CD4-positive, alpha-beta T cell (primary cell): ENCODE data around the gene CABP4. TPM values are rescaled to one million over a fixed set of nuclear protein-coding genes. Genes with fewer than 3 reads are reported as not detected.

ENCODE experiments used
- ATAC-seq: fragments of 200-7000 bp; cut with Tn5 transposase; one replicate; pipeline ENCODE4 v1.10.0; 2022; ENCODE audit warnings: mild to moderate bottlenecking; ENCODE audit not compliant: poor library complexity
- CTCF ChIA-PET: fragments of 350-600 bp; sonication (Branson Sonifier 250); formaldehyde crosslinking; loops from one replicate; lab custom pipeline; 2021; ENCODE audit warnings: antibody characterized with exemption, inconsistent platforms; lab: Charles Lee
- POLR2A ChIA-PET: fragments of 350-600 bp; sonication (Branson Sonifier 250); formaldehyde crosslinking; loops from one replicate; lab custom pipeline; 2021; ENCODE audit warnings: antibody characterized with exemption, inconsistent platforms; lab: Charles Lee
- DNase-seq, 14 experiments: peaks; one replicate each; pipeline ENCODE4 v3.0.0-alpha.2; 2013 to 2020; ENCODE audit warnings: mixed read lengths in 2 of 14
- H3K27ac ChIP-seq, 2 donors: one replicate each; pipeline versions ENCODE4 v1.5.1 to v1.7.0; 2013; ENCODE audit warnings: low read length in 2 of 2, low read depth in 1 of 2, mild to moderate bottlenecking in 1 of 2
- H3K27me3 ChIP-seq, 2 experiments: 1 replicate in 1 of 2; 2 replicates in 1 of 2; pipeline versions ENCODE4 v1.6.1 to v1.7.0; 2013; ENCODE audit warnings: low read length in 2 of 2, control low read depth in 1 of 2, mild to moderate bottlenecking in 1 of 2, moderate library complexity in 1 of 2; ENCODE audit not compliant: insufficient read depth in 2 of 2, control insufficient read depth in 1 of 2
- H3K36me3 ChIP-seq: one replicate; pipeline ENCODE4 v1.6.1; 2013; ENCODE audit warnings: low read length, control low read depth; ENCODE audit not compliant: insufficient read depth
- H3K4me1 ChIP-seq: one replicate; pipeline ENCODE4 v1.6.1; 2013; ENCODE audit warnings: low read length, control low read depth; ENCODE audit not compliant: insufficient read depth
- H3K4me3 ChIP-seq: one replicate; pipeline ENCODE4 v1.5.1; 2013; ENCODE audit warnings: mild to moderate bottlenecking, low read length, moderate library complexity
- H3K9me3 ChIP-seq, 2 experiments: 1 replicate in 1 of 2; 2 replicates in 1 of 2; pipeline versions ENCODE4 v1.6.1 to v1.7.0; 2013; ENCODE audit warnings: low read length in 2 of 2, mild to moderate bottlenecking in 2 of 2, control low read depth in 1 of 2, moderate library complexity in 1 of 2; ENCODE audit not compliant: control insufficient read depth in 1 of 2, insufficient read depth in 1 of 2
- H3K27ac Mint-ChIP-seq: one replicate; pipeline ENCODE4 v1.8.0; 2020; ENCODE audit warnings: mixed read lengths
- H3K27me3 Mint-ChIP-seq: one replicate; pipeline ENCODE4 v1.8.0; 2021; ENCODE audit warnings: mixed read lengths
- H3K36me3 Mint-ChIP-seq: one replicate; pipeline ENCODE4 v1.8.0; 2021; ENCODE audit warnings: low read depth, mixed read lengths
- H3K4me1 Mint-ChIP-seq: one replicate; pipeline ENCODE4 v1.8.0; 2021; ENCODE audit warnings: low read depth, mixed read lengths
- H3K4me3 Mint-ChIP-seq: one replicate; pipeline ENCODE4 v1.8.0; 2020; ENCODE audit warnings: mild to moderate bottlenecking, mixed read lengths
- H3K9me3 Mint-ChIP-seq: one replicate; pipeline ENCODE4 v1.8.0; 2020; ENCODE audit warnings: mixed read lengths
- intact Hi-C, 2 experiments: fragments of 100-400 bp; cut with DNase I in 1 of 2; cut with micrococcal nuclease in 1 of 2; formaldehyde crosslinking; loops; one replicate each; pipeline versions ENCODE4 v1.15.1 to v1.9.0; 2023 to 2025; cut with DNase I, micrococcal nuclease
- total RNA-seq, 174 experiments: library from RNA in 2 of 174; stranded (reverse) in 2 of 174; gene quantifications; one replicate each; pipeline ENCODE4 v1.2.3 and lab custom pipeline; 2021 to 2026
- TF ChIP-seq, protein P1 (sequence below): fragments of 200-600 bp; IDR thresholded peaks from one replicate; pipeline ENCODE4 v1.8.0; 2022; ENCODE audit warnings: antibody characterized with exemption, mild to moderate bottlenecking

Gene CABP4
- total RNA-seq, 2 experiments from 2014 or later, result 7.5 to 8.5 TPM

DNA sequence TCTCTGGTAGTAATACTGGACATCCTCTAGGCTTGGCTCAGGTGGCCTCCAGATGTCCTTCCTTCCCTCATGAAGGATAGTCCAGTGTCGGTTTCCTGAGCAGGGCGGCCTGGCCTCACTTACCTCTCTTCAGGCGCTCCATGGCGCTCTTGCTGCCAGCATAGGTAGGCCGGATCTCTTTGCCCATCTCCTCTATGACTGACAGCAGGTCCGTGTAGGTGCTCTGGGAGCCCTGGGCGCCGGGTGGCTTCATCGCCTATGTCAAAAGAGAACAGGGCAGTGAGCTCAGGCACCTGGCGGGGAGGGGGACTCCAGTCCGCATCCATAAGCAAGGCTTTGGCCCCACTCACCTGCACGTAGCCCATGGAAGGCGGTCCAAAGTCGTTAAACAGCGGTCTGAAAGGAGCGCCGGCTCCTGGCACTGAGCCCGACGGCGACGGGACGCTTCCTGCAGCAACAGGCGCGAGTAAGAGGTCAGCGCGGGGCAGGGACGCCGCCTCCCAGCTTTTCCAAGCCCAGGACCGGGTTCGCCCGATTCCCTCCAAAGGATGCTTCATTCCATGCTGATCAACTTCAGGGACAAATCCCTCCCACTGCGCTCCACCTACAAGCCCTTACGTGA lies 52.2 kb downstream of the CABP4 start:
- Mint-ChIP-seq H3K4me3 (peak overlapping the region; percentile 93), H3K9me3 (no peaks in the 10 kb centered on the region), H3K36me3 (peaks cover 26% of the 10 kb centered on the region), H3K4me1 (peaks cover 48% of the 10 kb centered on the region), H3K27me3 (no peaks in the 10 kb centered on the region), H3K27ac (peak overlapping the region; percentile 98)
- DNase-seq (peak in 1 of 14 experiments; percentile 38), ATAC-seq (no peak)
- intact Hi-C loops, result loop anchor here (2.0 to 10.0 kb wide), 8 partner anchors 71 to 265 kb away; partner anchors contain the start of genes PPP1CA (in 2 of the 2), PTPRCAP (in 2 of the 2), CARNS1 (in 1 of the 2) and RPS6KB2 (in 1 of the 2)
- peak overlapping the region; percentile 76 for H3K4me3 ChIP-seq
- peaks cover 0 to 9% of the 10 kb centered on the region in 2 experiments for H3K27me3 ChIP-seq
- POLR2A ChIA-PET, result interaction anchor here (0.6 to 1.5 kb wide), 7 partner anchors 22 to 154 kb away, joined by 3 to 7 read pairs (median 4); partner anchors contain the start of genes AIP, POLD4, PTPRCAP and TBC1D10C
- peaks cover 55% of the 10 kb centered on the region for H3K4me1 ChIP-seq
- H3K9me3 ChIP-seq, result no peaks in the 10 kb centered on the region
- H3K36me3 ChIP-seq, result peaks cover 19% of the 10 kb centered on the region
- CTCF ChIA-PET, result interaction anchor here (1.1 to 1.3 kb wide), 2 partner anchors 106 to 118 kb away, joined by 3 read pairs; partner anchors contain the start of gene PPP1CA
- peak overlapping the region; percentile 87 to 97 for H3K27ac ChIP-seq
- TF ChIP-seq, protein P1, sequence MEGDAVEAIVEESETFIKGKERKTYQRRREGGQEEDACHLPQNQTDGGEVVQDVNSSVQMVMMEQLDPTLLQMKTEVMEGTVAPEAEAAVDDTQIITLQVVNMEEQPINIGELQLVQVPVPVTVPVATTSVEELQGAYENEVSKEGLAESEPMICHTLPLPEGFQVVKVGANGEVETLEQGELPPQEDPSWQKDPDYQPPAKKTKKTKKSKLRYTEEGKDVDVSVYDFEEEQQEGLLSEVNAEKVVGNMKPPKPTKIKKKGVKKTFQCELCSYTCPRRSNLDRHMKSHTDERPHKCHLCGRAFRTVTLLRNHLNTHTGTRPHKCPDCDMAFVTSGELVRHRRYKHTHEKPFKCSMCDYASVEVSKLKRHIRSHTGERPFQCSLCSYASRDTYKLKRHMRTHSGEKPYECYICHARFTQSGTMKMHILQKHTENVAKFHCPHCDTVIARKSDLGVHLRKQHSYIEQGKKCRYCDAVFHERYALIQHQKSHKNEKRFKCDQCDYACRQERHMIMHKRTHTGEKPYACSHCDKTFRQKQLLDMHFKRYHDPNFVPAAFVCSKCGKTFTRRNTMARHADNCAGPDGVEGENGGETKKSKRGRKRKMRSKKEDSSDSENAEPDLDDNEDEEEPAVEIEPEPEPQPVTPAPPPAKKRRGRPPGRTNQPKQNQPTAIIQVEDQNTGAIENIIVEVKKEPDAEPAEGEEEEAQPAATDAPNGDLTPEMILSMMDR, result no peak

DNA sequence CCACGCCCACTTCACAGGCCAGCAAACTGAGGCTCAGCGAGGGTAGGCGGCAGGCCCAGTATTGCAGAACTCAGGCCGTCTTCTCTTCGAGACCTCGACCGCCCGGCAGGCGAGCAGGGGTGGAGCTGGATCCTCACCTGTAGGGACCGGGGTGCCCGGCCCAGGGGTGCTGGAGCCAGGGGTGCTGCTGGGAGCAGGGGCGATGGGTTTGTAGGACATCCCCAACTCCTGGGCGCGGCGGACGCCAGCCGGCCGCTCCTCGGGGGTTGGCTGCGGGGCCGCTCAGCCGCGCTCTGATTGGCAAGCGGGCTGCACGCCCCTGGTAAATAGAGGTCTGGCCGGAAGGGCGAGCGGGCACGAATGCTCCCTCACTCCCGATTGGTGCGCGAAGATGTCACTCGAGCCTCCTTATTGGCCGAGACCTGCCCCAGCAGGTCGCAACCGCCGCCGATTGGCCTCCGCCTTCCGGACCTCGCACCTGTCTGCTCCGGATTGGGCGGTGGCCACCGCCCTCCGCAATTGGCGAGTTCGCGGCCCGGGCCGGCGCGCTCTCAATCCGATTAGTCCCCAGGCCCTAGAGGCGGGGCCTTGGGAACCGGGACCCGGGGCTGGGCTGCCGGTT lies 52.8 kb downstream of the CABP4 start, which contains the start of gene CDK2AP2:
Gene CDK2AP2 (minus strand): TSS at position 299 of the 622 bp plus-strand sequence. CDS start 80 bp downstream, at position 219.
- H3K9me3 Mint-ChIP-seq, result no peaks in the 10 kb centered on the region
- H3K27ac ChIP-seq, result peak within 1 kb of the TSS; percentile 87 to 97
- H3K27me3 ChIP-seq, result peaks cover 0 to 9% of the 10 kb centered on the region in 2 experiments
- H3K4me3 Mint-ChIP-seq, result peak within 1 kb of the TSS; percentile 93
- H3K27me3 Mint-ChIP-seq, result no peaks in the 10 kb centered on the region
- DNase-seq, result peak; percentile 91 to 99 (median 97)
- ChIA-PET POLR2A (interaction anchor here (0.6 to 1.5 kb wide), 10 partner anchors 22 to 184 kb away, joined by 3 to 7 read pairs (median 3); partner anchors contain the start of genes AIP, POLD4, PTPRCAP and TBC1D10C), CTCF (interaction anchor here (1.1 to 1.3 kb wide), 2 partner anchors 107 to 118 kb away, joined by 3 read pairs; partner anchors contain the start of gene PPP1CA)
- H3K4me1 Mint-ChIP-seq, result peaks cover 44% of the 10 kb centered on the region
- peak within 1 kb of the TSS; percentile 98 for H3K27ac Mint-ChIP-seq
- H3K36me3 Mint-ChIP-seq, result peaks cover 22% of the 10 kb centered on the region
- ATAC-seq, result peak; percentile 71
- intact Hi-C loops, result loop anchor here (1.0 to 10.0 kb wide), 11 partner anchors 44 to 266 kb away; partner anchors contain the start of genes PPP1CA (in 2 of the 2), PTPRCAP (in 2 of the 2), CARNS1 (in 1 of the 2) and NDUFV1 (in 1 of the 2)
- H3K4me1 ChIP-seq, result peaks cover 50% of the 10 kb centered on the region
- peaks cover 12% of the 10 kb centered on the region for H3K36me3 ChIP-seq
- H3K9me3 ChIP-seq, result no peaks in the 10 kb centered on the region
- H3K4me3 ChIP-seq, result peak within 1 kb of the TSS; percentile 76
- TF ChIP-seq, protein P1, result no peak
